ENCODE measurements around the gene PLA2G4A.

The PLA2G4A gene

GRCh38 chr1:186848509-186849130, 19.9 kb downstream of the PLA2G4A start:
- Mint-ChIP-seq H3K27me3 (peaks cover 8% of the 10 kb centered on the region), H3K4me1 (no peaks in the 10 kb centered on the region), H3K4me3 (no peak overlapping the region), H3K27ac (no peak overlapping the region), H3K9me3 (no peaks in the 10 kb centered on the region)
- no peak for DNase-seq
- no peak for ATAC-seq

DNA sequence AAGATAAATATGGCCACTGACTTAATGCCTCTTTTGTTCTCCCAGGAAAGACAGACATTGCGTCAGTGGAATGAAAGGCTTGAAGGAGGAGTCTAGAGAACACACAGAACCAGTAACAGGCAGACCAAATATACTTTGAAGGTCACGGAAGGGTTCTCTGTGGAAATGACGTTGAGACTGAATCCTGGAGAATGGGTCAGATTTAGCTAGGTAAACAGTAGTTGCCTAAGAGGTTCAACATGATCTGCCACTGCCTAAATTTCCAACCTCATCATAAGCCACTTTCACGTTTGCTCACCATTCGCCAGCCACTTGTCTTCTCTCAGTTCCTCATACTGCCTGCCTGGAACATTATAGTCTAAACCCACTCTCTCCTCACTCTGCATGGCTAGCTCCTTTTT, 20.5 kb downstream of the PLA2G4A start:
- ATAC-seq (no peak), DNase-seq (no peak)
- Mint-ChIP-seq H3K27ac (no peak overlapping the region), H3K27me3 (peaks cover 8% of the 10 kb centered on the region), H3K4me1 (no peaks in the 10 kb centered on the region), H3K4me3 (no peak overlapping the region), H3K9me3 (no peaks in the 10 kb centered on the region)

GRCh38 chr1:186849826-186850225, 21.1 kb downstream of the PLA2G4A start:
- ATAC-seq = no peak

GRCh38 chr1:186854102-186854501, 25.4 kb downstream of the PLA2G4A start:
- H3K27ac Mint-ChIP-seq = no peak overlapping the region
- H3K27me3 Mint-ChIP-seq = peaks cover 8% of the 10 kb centered on the region
- DNase-seq (no peak), ATAC-seq (no peak)
- H3K9me3 Mint-ChIP-seq = no peaks in the 10 kb centered on the region
- no peak overlapping the region for H3K4me3 Mint-ChIP-seq
- no peaks in the 10 kb centered on the region for H3K4me1 Mint-ChIP-seq

More at GRCh38 chr1:186849826-186850225, 21.1 kb downstream of the PLA2G4A start:
- Mint-ChIP-seq H3K27ac (no peak overlapping the region), H3K9me3 (no peaks in the 10 kb centered on the region), H3K27me3 (peaks cover 8% of the 10 kb centered on the region), H3K4me3 (no peak overlapping the region), H3K4me1 (no peaks in the 10 kb centered on the region)
- DNase-seq = no peak

DNA sequence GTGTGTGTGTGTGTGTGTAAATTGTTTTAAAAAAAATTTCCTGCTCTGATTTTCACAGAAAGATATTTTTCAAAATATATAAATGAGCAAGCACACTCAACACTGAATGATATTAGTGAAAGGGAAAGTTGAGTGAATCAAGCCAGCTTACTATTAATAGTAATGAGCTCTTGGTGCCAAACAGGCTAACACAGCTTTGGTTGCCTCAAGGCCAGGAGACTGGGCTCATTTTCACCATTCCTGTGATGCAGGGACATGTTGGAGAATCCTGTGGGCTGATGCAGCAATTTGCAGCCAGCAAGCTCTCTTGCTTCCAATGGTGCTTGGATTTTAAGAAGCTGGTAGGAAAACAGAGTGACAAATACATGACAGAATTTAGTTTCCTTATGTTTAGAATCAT, 30.2 kb downstream of the PLA2G4A start:
- no peak for DNase-seq
- Mint-ChIP-seq H3K27me3 (no peaks in the 10 kb centered on the region), H3K4me3 (no peak overlapping the region), H3K27ac (no peak overlapping the region), H3K9me3 (no peaks in the 10 kb centered on the region), H3K4me1 (no peaks in the 10 kb centered on the region)
- no peak for ATAC-seq

DNA sequence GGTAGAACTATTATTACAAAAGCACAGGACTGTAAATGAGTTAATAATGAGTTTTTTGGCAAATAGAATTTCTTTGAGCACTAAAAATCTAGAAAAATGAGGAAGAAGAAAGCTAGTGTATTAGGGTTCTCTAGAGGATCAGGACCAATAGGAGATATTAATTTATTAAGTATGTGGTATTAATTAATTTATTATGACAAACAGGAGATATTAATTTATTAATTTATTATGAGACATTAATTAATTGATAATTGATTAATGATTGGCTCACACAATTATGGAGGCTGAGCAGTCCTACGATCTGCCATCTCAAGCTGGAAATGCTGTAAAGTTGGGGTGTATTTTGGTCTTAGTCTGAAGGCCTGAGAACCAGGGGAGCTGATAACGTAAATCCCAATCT, 31.2 kb downstream of the PLA2G4A start:
- no peak for ATAC-seq
- no peaks in the 10 kb centered on the region for H3K27me3 Mint-ChIP-seq
- no peaks in the 10 kb centered on the region for H3K4me1 Mint-ChIP-seq
- no peak overlapping the region for H3K27ac Mint-ChIP-seq
- no peaks in the 10 kb centered on the region for H3K9me3 Mint-ChIP-seq
- no peak overlapping the region for H3K4me3 Mint-ChIP-seq
- DNase-seq = no peak

DNA sequence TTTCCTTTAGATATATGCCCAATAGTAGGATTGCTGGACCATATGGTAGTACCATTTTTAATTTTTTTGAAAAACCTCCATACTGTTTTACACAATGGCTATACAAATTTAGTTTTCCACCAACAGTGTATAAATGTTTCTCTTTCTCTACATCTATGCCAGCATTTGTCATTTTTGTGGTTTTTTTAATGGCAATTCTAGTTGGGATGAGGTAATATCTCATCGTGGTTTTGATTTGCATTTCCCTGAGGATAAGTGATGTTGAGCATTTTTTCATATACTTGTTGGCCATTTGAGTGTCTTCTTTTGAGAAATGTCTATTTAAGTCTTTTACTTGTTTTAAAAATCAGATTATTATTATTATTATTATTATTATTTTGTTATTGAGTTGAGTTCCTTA, 35.5 kb downstream of the PLA2G4A start:
- no peak for DNase-seq
- no peak overlapping the region for H3K27ac Mint-ChIP-seq
- no peak for ATAC-seq
- peaks cover 6% of the 10 kb centered on the region for H3K27me3 Mint-ChIP-seq
- no peak overlapping the region for H3K4me3 Mint-ChIP-seq
- H3K4me1 Mint-ChIP-seq = no peaks in the 10 kb centered on the region
- no peaks in the 10 kb centered on the region for H3K9me3 Mint-ChIP-seq

- H3K27me3 Mint-ChIP-seq = peaks cover 6% of the 10 kb centered on the region
- H3K9me3 Mint-ChIP-seq = no peaks in the 10 kb centered on the region
- no peak overlapping the region for H3K4me3 Mint-ChIP-seq
- DNase-seq (no peak), ATAC-seq (peak; percentile 76)
- H3K27ac Mint-ChIP-seq = no peak overlapping the region
- no peaks in the 10 kb centered on the region for H3K4me1 Mint-ChIP-seq
Measured at GRCh38 chr1:186865253-186865652, 36.5 kb downstream of the PLA2G4A start.

DNA sequence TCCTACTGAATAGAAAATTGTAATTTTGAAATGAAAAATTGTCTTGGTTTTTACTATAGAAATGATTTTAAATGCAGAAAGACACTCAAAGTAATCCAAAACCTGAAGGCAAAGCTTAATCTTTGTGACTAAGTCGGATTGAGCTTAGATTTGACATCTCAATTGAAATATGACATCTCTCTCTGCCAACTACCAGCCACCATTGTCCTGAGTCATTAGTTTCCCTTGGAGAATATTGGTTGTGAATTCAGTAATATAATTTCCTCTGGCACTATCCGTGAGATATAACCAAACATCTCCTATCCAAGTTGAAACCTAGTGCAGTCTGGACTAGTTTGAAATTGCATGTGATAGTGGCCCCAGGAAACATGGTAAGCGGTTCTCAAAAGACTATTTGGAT, 37.1 kb downstream of the PLA2G4A start:
- DNase-seq = no peak
- peaks cover 6% of the 10 kb centered on the region for H3K27me3 Mint-ChIP-seq
- H3K27ac Mint-ChIP-seq = no peak overlapping the region
- ATAC-seq = no peak
- no peaks in the 10 kb centered on the region for H3K9me3 Mint-ChIP-seq
- no peak overlapping the region for H3K4me3 Mint-ChIP-seq
- no peaks in the 10 kb centered on the region for H3K4me1 Mint-ChIP-seq

DNA sequence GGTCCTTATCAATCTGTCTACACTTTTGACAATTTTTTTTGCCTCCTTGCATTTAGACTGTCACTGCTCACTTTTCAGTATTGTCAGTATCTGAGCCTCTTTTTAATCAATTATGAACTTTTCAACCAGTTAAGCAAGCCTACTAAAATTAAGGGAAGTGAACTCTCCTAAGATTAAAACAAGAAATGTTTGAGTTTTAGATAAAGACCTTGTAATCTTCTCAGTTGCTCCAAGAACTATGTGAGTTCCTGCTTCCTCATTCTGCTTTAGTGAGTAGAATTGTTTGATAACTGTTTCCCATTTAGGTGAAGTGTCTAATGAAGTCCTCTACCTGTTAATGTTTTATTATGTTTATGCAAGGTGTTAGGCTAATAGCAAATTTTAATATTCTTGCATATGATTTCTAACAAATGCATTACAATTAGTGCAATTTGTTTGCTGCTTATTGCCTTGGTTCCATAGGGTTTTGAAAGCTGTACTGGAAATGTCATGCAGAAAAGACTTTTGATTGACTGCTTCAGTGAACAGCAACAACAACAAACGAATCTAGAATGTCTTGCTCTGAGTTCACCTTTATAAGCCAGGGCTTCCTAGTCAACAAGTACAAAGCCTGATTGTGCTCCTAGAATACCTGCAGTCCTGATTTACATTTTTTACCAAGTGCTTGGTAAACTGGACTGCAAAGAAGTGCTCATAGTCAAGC, 40.9 kb downstream of the PLA2G4A start:
- Mint-ChIP-seq H3K27ac (no peak overlapping the region), H3K27me3 (peaks cover 6% of the 10 kb centered on the region), H3K4me3 (no peak overlapping the region), H3K9me3 (no peaks in the 10 kb centered on the region), H3K4me1 (no peaks in the 10 kb centered on the region)
- DNase-seq (no peak), ATAC-seq (no peak)

DNA sequence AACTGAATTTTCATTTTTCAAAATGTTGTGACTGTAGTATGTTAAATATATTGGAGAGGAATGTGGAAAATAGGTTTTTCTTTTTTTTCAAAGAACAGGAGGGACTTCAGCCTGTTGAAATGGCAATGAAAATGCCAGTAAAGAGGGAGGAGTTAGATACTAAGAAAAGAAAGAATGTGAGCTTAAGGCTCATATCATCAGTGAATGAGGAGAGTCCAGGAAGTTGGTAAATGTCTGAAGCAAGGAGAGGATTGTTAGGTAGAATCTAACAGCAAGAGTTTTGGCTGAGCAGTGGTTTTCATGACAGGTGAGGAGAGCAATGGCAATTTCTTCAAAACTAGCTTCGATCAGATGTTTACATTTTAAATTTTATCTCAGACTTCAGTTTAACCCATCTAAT, 43.0 kb downstream of the PLA2G4A start:
- H3K4me3 Mint-ChIP-seq = no peak overlapping the region
- no peak for ATAC-seq
- H3K27me3 Mint-ChIP-seq = peaks cover 6% of the 10 kb centered on the region
- no peaks in the 10 kb centered on the region for H3K9me3 Mint-ChIP-seq
- H3K27ac Mint-ChIP-seq = no peak overlapping the region
- no peaks in the 10 kb centered on the region for H3K4me1 Mint-ChIP-seq
- no peak for DNase-seq

DNA sequence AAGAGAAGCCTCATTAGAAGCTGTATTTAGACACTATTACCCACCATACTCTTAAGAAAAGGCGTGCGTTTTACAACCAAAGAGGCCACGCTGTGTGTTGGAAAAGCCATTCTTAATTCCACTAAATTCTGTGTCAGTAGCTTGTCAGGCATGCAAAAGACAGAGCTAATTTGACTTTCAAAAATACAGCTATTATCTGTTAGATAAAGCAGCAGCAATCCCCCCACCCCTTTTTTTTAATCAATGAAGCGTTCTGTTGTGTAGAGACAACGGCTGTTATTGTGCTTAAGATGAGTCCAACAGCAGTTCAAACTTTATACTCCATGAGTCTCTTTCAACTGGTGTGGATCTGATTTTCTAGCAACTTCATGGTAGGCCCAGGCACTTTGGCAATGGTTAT, 43.5 kb downstream of the PLA2G4A start:
- peaks cover 6% of the 10 kb centered on the region for H3K27me3 Mint-ChIP-seq
- no peaks in the 10 kb centered on the region for H3K9me3 Mint-ChIP-seq
- DNase-seq (no peak), ATAC-seq (no peak)
- H3K27ac Mint-ChIP-seq = no peak overlapping the region
- H3K4me3 Mint-ChIP-seq = no peak overlapping the region
- H3K4me1 Mint-ChIP-seq = no peaks in the 10 kb centered on the region

DNA sequence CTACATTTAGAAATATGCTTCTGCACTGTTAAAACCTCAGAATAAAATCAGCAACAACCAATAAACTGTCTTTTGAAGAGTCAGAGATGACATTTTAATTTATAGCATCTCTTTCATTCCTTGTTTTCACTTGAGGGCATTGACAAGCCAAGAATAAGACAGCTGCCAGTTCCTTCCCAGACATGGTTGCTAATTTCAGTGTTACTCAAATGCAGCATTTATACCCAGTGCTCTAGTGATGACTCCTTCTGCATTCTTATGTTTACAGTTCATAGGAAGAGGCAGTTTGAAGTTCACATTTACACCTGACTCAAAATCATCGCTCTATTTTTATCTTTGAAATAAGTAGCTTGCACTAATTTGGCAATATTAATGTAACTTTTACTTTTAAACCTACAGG, 44.9 kb downstream of the PLA2G4A start:
- no peaks in the 10 kb centered on the region for H3K4me1 Mint-ChIP-seq
- no peak for DNase-seq
- peaks cover 2% of the 10 kb centered on the region for H3K27me3 Mint-ChIP-seq
- no peak overlapping the region for H3K27ac Mint-ChIP-seq
- no peaks in the 10 kb centered on the region for H3K9me3 Mint-ChIP-seq
- ATAC-seq = no peak
- no peak overlapping the region for H3K4me3 Mint-ChIP-seq

- Mint-ChIP-seq H3K9me3 (no peaks in the 10 kb centered on the region), H3K27ac (no peak overlapping the region), H3K27me3 (no peaks in the 10 kb centered on the region), H3K4me1 (no peaks in the 10 kb centered on the region), H3K4me3 (no peak overlapping the region)
- DNase-seq = no peak
- no peak for ATAC-seq
Measured at GRCh38 chr1:186875896-186876835, 47.4 kb downstream of the PLA2G4A start.

- no peaks in the 10 kb centered on the region for H3K9me3 Mint-ChIP-seq
Measured at GRCh38 chr1:186878356-186878755, 49.6 kb downstream of the PLA2G4A start.

GRCh38 chr1:186880982-186881381, 52.2 kb downstream of the PLA2G4A start:
- H3K9me3 Mint-ChIP-seq = peaks cover 4 to 11% of the 10 kb centered on the region in 2 donors
- no peaks in the 10 kb centered on the region for H3K27me3 Mint-ChIP-seq
- H3K27ac Mint-ChIP-seq = no peak overlapping the region
- no peaks in the 10 kb centered on the region for H3K4me1 Mint-ChIP-seq
- ATAC-seq = no peak
- no peak overlapping the region for H3K4me3 Mint-ChIP-seq
- no peak for DNase-seq

More at GRCh38 chr1:186878356-186878755, 49.6 kb downstream of the PLA2G4A start:
- H3K27ac Mint-ChIP-seq = no peak overlapping the region
- no peaks in the 10 kb centered on the region for H3K27me3 Mint-ChIP-seq
- H3K4me3 Mint-ChIP-seq = no peak overlapping the region
- DNase-seq (no peak), ATAC-seq (no peak)
- no peaks in the 10 kb centered on the region for H3K4me1 Mint-ChIP-seq

Measured in stimulated activated naive CD8-positive, alpha-beta T cell treated with anti-CD3 and anti-CD28 coated beads, Interleukin-15, amount 100 ng/mL, for 72 hours (primary cell).